ENCODE measurements around the gene SETD3.
"Not testable (repeated sequence)": the region's sequence is repeated elsewhere in the genome, so short reads cannot be mapped to it uniquely, and the experiment has no call there.

The SETD3 gene

GRCh38 chr14:99359906-99360305 lies 120.8 kb downstream of the SETD3 start:
- DNase-seq (ENCODE audit: low spot score) = no peak

- no peak for DNase-seq (ENCODE audit: low spot score)
Observed at GRCh38 chr14:99357916-99358390, 122.7 kb downstream of the SETD3 start.

- no peak for DNase-seq (ENCODE audit: low spot score)
Observed at GRCh38 chr14:99357151-99357915, 123.3 kb downstream of the SETD3 start.

GRCh38 chr14:99356031-99356608 lies 124.5 kb downstream of the SETD3 start:
- no peak for DNase-seq (ENCODE audit: low spot score)

- DNase-seq (ENCODE audit: low spot score) = no peak
Observed at GRCh38 chr14:99354166-99354875, 126.3 kb downstream of the SETD3 start.

GRCh38 chr14:99352688-99353280 lies 127.9 kb downstream of the SETD3 start:
- DNase-seq (ENCODE audit: low spot score) = no peak

- no peak for DNase-seq (ENCODE audit: low spot score)
Observed at GRCh38 chr14:99351166-99352007, 129.3 kb downstream of the SETD3 start.

- no peak for DNase-seq (ENCODE audit: low spot score)
Observed at GRCh38 chr14:99350751-99351150, 129.9 kb downstream of the SETD3 start.

GRCh38 chr14:99349721-99350495 lies 130.8 kb downstream of the SETD3 start:
- DNase-seq (ENCODE audit: low spot score) = no peak

GRCh38 chr14:99348816-99349614 lies 131.6 kb downstream of the SETD3 start:
- no peak for DNase-seq (ENCODE audit: low spot score)

GRCh38 chr14:99348231-99348630 lies 132.4 kb downstream of the SETD3 start:
- DNase-seq (ENCODE audit: low spot score) = not testable (repeated sequence)

All from ecto neural progenitor cell (in vitro differentiated cells).